HepG2 (cell line): ENCODE measurements around the gene ABHD1. TPM values are rescaled to one million over a fixed set of nuclear protein-coding genes. Genes with fewer than 3 reads are reported as not detected.

Source experiments
- CENPX ChIP-seq: sonication (generic); formaldehyde crosslinking; IDR thresholded peaks from 2 replicates; pipeline ENCODE4 v1.9.0; 2021; ENCODE audit warnings: mild to moderate bottlenecking, missing genetic modification reagents, moderate library complexity
- ELF1 ChIP-seq: sonication (generic); formaldehyde crosslinking; IDR thresholded peaks from 2 replicates; pipeline ENCODE4 v1.4.0; 2020; ENCODE audit warnings: missing genetic modification reagents
- MATR3 ChIP-seq: sonication (generic); formaldehyde crosslinking; IDR thresholded peaks from 2 replicates; pipeline ENCODE4 v1.4.0; 2020; ENCODE audit warnings: missing genetic modification reagents
- MAZ ChIP-seq, 2 experiments: sonication (generic) in 1 of 2; formaldehyde crosslinking in 1 of 2; IDR thresholded peaks; 2 replicates each; pipeline versions ENCODE4 v1.5.0 to v1.6.1; 2012 to 2020; ENCODE audit warnings: low read depth in 2 of 2, mild to moderate bottlenecking in 2 of 2, borderline replicate concordance in 1 of 2, improper control_type of control experiment in 1 of 2, low read length in 1 of 2, missing genetic modification reagents in 1 of 2, moderate library complexity in 1 of 2
- MEIS1 ChIP-seq: sonication (generic); formaldehyde crosslinking; IDR thresholded peaks from 2 replicates; pipeline ENCODE4 v1.9.0; 2021; ENCODE audit warnings: mild to moderate bottlenecking, missing genetic modification reagents, moderate library complexity, borderline replicate concordance
- PAX8 ChIP-seq: sonication (generic); formaldehyde crosslinking; IDR thresholded peaks from 2 replicates; pipeline ENCODE4 v1.8.0; 2022; ENCODE audit warnings: mild to moderate bottlenecking, missing genetic modification reagents, borderline replicate concordance
- SIN3A ChIP-seq: IDR thresholded peaks from 2 replicates; pipeline ENCODE4 v1.6.1; 2011; ENCODE audit warnings: low read depth, mild to moderate bottlenecking, control low read depth, low read length, borderline replicate concordance
- ZBTB38 ChIP-seq: sonication (generic); formaldehyde crosslinking; IDR thresholded peaks from 2 replicates; pipeline ENCODE4 v1.5.1; 2020; ENCODE audit warnings: mild to moderate bottlenecking, missing genetic modification reagents
- polyA plus RNA-seq, 8 experiments: library from polyadenylated mRNA; depleted of rRNA in 3 of 8; stranded (reverse) in 7 of 8; unstranded in 1 of 8; fragments of >200 nt; fragmentation: Illumina TruSeq in 4 of 8; extraction: Trizol in 4 of 8; gene quantifications; 2 replicates each; pipeline versions ENCODE4 v1.2.1 to v1.2.3, GENCODE V29; 2011 to 2016; ENCODE audit warnings: low read depth in 4 of 8, missing spikeins in 1 of 8, mixed read lengths in 1 of 8; ENCODE audit not compliant: insufficient read depth in 1 of 8
- total RNA-seq, 5 experiments: library from RNA; depleted of rRNA; stranded (reverse); fragments of >200 nt; fragmentation: Illumina TruSeq; extraction: Trizol; gene quantifications; 2 replicates each; pipeline ENCODE4 v1.2.3, GENCODE V29; 2016; ENCODE audit warnings: low read depth in 1 of 5
- TF ChIP-seq, protein P1 (sequence below): IDR thresholded peaks from 2 replicates; pipeline ENCODE4 v1.6.1; 2016; ENCODE audit warnings: mild to moderate bottlenecking
- TF ChIP-seq, protein P2 (sequence below): sonication (generic); formaldehyde crosslinking; IDR thresholded peaks from 2 replicates; pipeline ENCODE4 v1.4.0; 2020; ENCODE audit warnings: missing genetic modification reagents, borderline replicate concordance
- TF ChIP-seq, protein P3 (sequence below): sonication (generic); formaldehyde crosslinking; IDR thresholded peaks from 2 replicates; pipeline ENCODE4 v1.5.1; 2020; ENCODE audit warnings: mild to moderate bottlenecking, missing genetic modification reagents, moderate library complexity
- TF ChIP-seq, protein P4 (sequence below): IDR thresholded peaks from 2 replicates; pipeline ENCODE4 v1.6.1; 2016; ENCODE audit warnings: missing genetic modification reagents, missing compliant biosample characterization

The ABHD1 gene
- total and polyA plus RNA-seq, 2 of the 13 experiments (the other 11 are each of a cell fraction or from before 2014, with no cell fraction given): 0.04 to 0.81 TPM

DNA sequence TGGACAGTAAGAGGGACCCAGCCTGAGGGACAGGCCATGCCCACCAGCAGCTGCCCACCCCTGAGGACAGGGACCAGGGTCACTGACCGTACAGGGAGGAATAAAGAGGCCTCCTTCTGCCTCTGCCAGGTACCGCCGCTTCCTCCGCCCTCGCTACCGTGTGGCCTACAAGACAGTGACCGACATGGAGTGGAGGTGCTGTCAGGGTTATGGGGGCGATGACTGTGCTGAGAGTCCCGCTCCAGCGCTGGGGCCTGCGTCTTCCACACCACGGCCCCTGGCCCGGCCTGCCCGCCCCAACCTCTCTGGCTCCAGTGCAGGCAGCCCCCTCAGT is 43.0 kb upstream of the ABHD1 start (continued):
- TF ChIP-seq, protein P1, sequence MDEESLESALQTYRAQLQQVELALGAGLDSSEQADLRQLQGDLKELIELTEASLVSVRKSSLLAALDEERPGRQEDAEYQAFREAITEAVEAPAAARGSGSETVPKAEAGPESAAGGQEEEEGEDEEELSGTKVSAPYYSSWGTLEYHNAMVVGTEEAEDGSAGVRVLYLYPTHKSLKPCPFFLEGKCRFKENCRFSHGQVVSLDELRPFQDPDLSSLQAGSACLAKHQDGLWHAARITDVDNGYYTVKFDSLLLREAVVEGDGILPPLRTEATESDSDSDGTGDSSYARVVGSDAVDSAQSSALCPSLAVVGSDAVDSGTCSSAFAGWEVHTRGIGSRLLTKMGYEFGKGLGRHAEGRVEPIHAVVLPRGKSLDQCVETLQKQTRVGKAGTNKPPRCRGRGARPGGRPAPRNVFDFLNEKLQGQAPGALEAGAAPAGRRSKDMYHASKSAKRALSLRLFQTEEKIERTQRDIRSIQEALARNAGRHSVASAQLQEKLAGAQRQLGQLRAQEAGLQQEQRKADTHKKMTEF (CRISPR knock-in tag): no peak
- TF ChIP-seq SIN3A (no peak), ZBTB38 (peak; percentile 62), MAZ (IDR thresholded peaks at IDR 0.05; ENCODE audit: borderline replicate concordance, low read depth, low read length) (no peak), MAZ (CRISPR knock-in tag; IDR thresholded peaks at IDR 0.05; ENCODE audit: low read depth) (no peak), MEIS1 (CRISPR knock-in tag) (no peak), MATR3 (no peak), CENPX (CRISPR knock-in tag) (no peak), ELF1 (CRISPR knock-in tag) (no peak), PAX8 (no peak)
- TF ChIP-seq, protein P2, sequence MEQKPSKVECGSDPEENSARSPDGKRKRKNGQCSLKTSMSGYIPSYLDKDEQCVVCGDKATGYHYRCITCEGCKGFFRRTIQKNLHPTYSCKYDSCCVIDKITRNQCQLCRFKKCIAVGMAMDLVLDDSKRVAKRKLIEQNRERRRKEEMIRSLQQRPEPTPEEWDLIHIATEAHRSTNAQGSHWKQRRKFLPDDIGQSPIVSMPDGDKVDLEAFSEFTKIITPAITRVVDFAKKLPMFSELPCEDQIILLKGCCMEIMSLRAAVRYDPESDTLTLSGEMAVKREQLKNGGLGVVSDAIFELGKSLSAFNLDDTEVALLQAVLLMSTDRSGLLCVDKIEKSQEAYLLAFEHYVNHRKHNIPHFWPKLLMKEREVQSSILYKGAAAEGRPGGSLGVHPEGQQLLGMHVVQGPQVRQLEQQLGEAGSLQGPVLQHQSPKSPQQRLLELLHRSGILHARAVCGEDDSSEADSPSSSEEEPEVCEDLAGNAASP: no peak
- TF ChIP-seq, protein P3, sequence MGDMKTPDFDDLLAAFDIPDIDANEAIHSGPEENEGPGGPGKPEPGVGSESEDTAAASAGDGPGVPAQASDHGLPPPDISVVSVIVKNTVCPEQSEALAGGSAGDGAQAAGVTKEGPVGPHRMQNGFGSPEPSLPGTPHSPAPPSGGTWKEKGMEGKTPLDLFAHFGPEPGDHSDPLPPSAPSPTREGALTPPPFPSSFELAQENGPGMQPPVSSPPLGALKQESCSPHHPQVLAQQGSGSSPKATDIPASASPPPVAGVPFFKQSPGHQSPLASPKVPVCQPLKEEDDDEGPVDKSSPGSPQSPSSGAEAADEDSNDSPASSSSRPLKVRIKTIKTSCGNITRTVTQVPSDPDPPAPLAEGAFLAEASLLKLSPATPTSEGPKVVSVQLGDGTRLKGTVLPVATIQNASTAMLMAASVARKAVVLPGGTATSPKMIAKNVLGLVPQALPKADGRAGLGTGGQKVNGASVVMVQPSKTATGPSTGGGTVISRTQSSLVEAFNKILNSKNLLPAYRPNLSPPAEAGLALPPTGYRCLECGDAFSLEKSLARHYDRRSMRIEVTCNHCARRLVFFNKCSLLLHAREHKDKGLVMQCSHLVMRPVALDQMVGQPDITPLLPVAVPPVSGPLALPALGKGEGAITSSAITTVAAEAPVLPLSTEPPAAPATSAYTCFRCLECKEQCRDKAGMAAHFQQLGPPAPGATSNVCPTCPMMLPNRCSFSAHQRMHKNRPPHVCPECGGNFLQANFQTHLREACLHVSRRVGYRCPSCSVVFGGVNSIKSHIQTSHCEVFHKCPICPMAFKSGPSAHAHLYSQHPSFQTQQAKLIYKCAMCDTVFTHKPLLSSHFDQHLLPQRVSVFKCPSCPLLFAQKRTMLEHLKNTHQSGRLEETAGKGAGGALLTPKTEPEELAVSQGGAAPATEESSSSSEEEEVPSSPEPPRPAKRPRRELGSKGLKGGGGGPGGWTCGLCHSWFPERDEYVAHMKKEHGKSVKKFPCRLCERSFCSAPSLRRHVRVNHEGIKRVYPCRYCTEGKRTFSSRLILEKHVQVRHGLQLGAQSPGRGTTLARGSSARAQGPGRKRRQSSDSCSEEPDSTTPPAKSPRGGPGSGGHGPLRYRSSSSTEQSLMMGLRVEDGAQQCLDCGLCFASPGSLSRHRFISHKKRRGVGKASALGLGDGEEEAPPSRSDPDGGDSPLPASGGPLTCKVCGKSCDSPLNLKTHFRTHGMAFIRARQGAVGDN: peak; percentile 25; the same call in 1 of the 2 replicates
- TF ChIP-seq, protein P4, sequence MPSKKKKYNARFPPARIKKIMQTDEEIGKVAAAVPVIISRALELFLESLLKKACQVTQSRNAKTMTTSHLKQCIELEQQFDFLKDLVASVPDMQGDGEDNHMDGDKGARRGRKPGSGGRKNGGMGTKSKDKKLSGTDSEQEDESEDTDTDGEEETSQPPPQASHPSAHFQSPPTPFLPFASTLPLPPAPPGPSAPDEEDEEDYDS (CRISPR knock-in tag): no peak
